Fibroblast of upper back skin (primary cell): ENCODE measurements around the gene SPACA5B.
"Not testable (repeated sequence)": the region's sequence is repeated elsewhere in the genome, so short reads cannot be mapped to it uniquely, and the experiment has no call there.

Experiments used
- DNase-seq: peaks from one replicate; pipeline ENCODE4 v3.0.0-alpha.2; 2013

SPACA5B gene

GRCh38 chrX:48130326-48130725 lies at the start of gene SPACA5B:
TSS of gene SPACA5B (plus strand) at chrX:48130626. CDS start at chrX:48130688, 62 bp downstream.
- DNase-seq, result not testable (repeated sequence)

GRCh38 chrX:48083212-48083611 lies 47.2 kb upstream of the SPACA5B start:
- peak; percentile 38 for DNase-seq

- no peak for DNase-seq
Measured at GRCh38 chrX:48083706-48084105, 46.7 kb upstream of the SPACA5B start.

GRCh38 chrX:48086082-48086481 lies 44.3 kb upstream of the SPACA5B start:
- no peak for DNase-seq

- no peak for DNase-seq
Measured at GRCh38 chrX:48090123-48090522, 40.3 kb upstream of the SPACA5B start.

GRCh38 chrX:48092558-48092957 lies 37.9 kb upstream of the SPACA5B start:
- DNase-seq, result not testable (repeated sequence)

GRCh38 chrX:48101443-48101842 lies 29.0 kb upstream of the SPACA5B start:
- DNase-seq, result no peak

- no peak for DNase-seq
Measured at GRCh38 chrX:48102874-48103374, 27.5 kb upstream of the SPACA5B start.

GRCh38 chrX:48107717-48108116 lies 22.7 kb upstream of the SPACA5B start:
- DNase-seq, result no peak

GRCh38 chrX:48125286-48125685 lies 5.1 kb upstream of the SPACA5B start:
- not testable (repeated sequence) for DNase-seq

- DNase-seq, result not testable (repeated sequence)
Measured at GRCh38 chrX:48132308-48132844, 1.9 kb downstream of the SPACA5B start.

- DNase-seq, result not testable (repeated sequence)
Measured at GRCh38 chrX:48139076-48139475, 8.7 kb downstream of the SPACA5B start.

- not testable (repeated sequence) for DNase-seq
Measured at GRCh38 chrX:48141810-48142508, 11.5 kb downstream of the SPACA5B start.

- DNase-seq, result not testable (repeated sequence)
Measured at GRCh38 chrX:48142697-48143096, 12.3 kb downstream of the SPACA5B start.

- no peak for DNase-seq
Measured at GRCh38 chrX:48153769-48154168, 23.3 kb downstream of the SPACA5B start.

- no peak for DNase-seq
Measured at GRCh38 chrX:48154796-48155195, 24.4 kb downstream of the SPACA5B start.

- DNase-seq, result no peak
Measured at GRCh38 chrX:48156014-48156413, 25.6 kb downstream of the SPACA5B start.

- no peak for DNase-seq
Measured at GRCh38 chrX:48165241-48165640, 34.8 kb downstream of the SPACA5B start.

GRCh38 chrX:48166322-48166721 lies 35.9 kb downstream of the SPACA5B start:
- DNase-seq, result not testable (repeated sequence)

- DNase-seq, result no peak
Measured at GRCh38 chrX:48179691-48180090, 49.3 kb downstream of the SPACA5B start.

- DNase-seq, result no peak
Measured at GRCh38 chrX:48180811-48181210, 50.4 kb downstream of the SPACA5B start.

GRCh38 chrX:48181882-48182281 lies 51.5 kb downstream of the SPACA5B start:
- DNase-seq, result not testable (repeated sequence)
